GM19035 (cell line): ENCODE measurements around the gene DZANK1.
"Not testable (repeated sequence)": the region's sequence is repeated elsewhere in the genome, so short reads cannot be mapped to it uniquely, and the experiment has no call there.

ENCODE experiments used
- ATAC-seq: cut with Tn5 transposase; IDR thresholded peaks from one replicate; pipeline ENCODE4 v1.9.1; 2021; ENCODE audit not compliant: unreplicated experiment

The DZANK1 gene

DNA sequence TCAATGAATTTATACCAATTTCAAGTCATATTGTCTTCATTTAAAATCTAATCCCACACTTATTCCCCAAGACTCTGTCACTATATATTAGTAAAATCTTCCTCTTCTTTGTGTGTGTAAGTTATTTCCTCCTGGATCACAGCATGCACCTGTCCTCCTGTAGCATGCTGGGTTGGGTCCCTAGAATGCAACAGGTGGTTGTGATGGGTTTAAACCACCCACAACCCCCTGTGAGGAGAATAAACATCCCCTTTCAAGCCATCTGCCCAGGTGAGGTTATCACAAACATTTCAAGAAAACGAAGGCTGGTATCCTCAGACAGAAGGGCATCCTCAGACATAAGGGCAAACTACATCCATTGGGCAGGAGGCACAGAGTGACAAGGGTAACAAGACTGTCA is 26.4 kb downstream of the DZANK1 start:
- ATAC-seq: no peak

DNA sequence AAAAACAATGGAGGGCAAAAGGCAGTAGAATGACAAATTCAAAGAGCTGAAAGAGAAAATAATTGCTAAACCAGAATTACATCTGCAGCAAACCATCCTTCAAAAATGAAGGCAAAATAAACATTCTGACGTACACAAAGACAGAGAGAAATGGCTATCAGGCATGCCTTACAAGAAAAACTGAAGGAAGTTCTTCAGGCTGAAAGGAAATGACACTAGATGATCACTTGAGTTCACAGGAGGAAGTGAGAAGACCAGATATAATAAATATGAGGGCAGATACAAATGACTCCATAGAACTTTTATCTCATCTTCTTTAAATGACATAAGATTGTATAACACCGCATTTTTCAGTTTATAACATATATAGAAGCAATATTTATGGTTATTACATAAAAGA is 30.0 kb downstream of the DZANK1 start:
- ATAC-seq: no peak

DNA sequence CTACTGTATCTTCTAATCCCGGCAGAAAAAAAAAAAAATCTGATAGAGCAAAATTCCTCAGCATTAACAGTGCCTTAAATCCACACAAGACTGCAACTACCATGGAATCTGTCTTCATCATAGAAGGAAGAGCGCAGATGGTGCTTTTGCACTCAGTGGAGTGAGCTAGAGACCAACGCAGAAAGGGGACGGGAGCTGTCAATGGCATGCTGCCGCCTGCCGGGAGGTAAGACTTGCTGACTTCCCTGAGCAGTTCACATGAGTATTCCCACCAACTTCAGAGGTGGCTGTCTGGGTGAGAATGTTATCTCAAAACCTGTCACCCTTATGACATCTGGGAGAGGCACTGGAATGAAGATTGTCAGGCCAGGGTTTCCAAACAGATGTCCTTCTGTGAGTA is 35.6 kb downstream of the DZANK1 start:
- ATAC-seq: no peak

DNA sequence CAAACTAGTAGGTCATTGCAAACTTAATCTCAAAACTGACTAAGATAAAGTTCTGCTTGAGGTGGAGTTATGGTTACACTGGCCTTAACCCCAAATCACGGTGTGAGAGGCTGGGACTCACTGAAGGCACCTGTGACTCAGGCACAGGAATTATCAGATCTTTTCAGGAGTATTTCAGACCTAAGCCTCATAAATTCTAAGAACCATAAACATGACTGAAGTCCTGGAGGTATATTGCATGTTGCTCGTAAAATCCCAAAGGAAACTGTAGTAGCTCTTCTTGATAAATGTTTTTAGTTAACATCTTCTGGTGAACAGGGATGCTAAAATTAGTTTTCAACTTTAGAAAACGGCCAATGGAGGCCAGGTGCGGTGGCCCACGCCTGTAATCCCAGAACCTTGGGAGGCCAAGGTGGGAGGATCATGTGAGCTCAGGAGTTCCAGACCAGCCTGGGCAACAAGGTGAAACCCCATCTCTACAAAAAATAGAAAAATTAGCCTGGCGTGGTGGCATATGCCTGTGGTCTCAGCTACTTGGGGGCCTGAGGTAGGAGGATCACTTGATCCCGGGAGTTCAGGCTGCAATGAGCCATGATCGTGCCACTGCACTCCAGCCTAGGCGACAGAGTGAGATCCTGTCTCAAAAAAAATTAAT is 36.5 kb downstream of the DZANK1 start:
- no peak for ATAC-seq

DNA sequence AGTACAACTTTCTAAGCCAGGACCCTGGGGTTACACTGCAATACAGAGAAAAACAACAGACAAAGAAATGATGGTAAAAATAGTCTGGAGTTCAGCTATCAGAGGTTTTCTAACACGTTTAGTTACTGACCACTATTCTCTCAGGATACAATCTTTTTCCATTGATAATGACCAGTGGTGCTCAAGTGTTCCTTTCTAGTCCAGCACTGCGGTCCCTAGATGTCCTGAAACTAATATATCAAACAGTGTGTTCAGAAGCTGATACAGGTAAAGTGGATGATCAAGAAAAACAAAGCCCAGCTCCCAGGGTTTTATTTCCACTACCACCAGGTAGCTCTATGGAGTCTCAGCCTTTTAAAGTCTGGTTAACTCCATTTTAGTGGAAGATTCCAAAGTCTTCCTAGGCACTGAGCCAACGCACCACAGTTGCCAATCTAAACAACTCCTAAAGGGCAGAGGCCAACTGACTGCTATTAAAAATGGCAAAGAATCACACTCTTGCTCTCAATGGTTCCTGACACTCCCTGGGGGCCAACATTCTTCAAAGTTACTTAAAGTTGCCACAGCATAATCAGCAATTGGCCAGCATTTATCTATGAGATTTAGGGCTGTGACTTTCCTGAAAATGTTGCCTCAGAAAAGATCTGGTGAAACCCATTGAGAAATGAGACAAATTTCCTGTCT is 38.2 kb downstream of the DZANK1 start:
- no peak for ATAC-seq

DNA sequence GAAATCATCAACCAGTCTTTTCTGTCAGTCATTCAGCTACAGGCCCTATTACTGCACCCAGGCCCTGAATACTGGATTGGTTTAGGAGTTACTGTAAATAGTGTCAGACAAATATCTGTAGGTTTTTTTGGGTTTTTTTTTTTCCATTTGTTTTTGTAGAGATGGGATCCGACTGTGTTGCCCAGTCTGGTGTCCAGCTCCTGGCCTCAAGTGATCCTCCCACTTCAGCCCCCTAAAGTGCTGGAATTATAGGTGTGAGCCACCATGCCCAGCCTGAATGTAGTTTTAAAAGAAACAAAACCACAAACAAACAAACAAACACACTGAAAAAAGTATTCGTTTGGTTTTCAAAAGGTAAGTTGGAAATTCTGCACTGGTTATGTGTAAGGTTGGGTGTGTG is 39.6 kb downstream of the DZANK1 start:
- ATAC-seq: no peak

DNA sequence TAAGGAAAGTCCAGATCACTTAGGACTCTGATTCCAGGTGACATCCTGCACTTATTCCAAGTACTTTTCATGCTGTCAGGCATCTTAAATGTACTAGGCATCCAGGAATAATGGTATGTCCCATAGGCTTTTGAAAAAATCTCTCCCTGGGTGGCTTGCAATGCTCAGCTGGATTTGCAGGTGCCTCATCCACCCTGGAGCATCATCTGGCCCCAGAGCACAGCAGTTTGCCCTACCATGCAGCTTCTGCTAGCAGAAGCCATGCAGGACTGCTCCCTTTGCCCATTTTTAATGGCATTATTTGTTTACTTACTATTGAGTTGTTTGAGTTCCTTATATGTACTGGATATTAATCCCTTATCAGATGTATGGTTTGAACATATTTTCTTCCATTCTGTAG is 45.2 kb downstream of the DZANK1 start:
- ATAC-seq: no peak

DNA sequence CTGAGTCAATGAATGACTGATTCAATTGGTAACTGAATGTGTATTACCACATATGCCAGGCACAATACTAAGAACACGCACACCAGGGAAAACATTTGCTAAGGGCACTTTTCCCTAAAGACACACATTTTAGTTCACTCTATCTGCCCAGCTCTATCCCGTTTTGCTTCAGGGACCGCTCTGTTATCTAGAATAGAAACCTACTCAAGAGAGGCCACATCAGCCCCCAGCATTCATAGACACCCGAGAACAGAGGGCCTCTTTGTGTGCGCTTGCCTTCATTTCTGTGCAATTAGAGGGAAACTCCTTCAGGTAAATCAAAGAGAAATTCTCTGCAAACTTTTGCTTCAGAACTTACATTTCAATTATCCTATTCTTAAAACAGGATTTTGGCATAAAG is 50.3 kb downstream of the DZANK1 start:
- no peak for ATAC-seq

DNA sequence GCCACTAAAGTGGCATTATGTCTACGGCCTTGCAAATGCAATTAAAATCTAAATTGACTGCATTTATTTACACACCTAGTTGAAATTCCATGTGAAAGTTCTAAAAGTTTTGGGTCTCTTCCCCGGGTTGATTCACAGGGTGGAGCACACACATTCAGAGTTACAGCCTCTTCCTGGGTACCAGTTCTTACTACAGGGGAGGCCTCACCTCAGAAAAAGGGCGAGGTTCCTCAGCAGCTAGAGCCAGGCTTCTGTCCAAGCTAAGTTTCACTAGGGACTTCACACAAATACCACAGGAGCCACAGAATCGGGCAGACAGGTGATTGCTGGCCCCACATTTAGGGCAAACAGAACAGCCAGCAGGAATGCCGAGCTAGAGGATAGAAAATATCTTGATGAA is 52.7 kb downstream of the DZANK1 start:
- no peak for ATAC-seq

DNA sequence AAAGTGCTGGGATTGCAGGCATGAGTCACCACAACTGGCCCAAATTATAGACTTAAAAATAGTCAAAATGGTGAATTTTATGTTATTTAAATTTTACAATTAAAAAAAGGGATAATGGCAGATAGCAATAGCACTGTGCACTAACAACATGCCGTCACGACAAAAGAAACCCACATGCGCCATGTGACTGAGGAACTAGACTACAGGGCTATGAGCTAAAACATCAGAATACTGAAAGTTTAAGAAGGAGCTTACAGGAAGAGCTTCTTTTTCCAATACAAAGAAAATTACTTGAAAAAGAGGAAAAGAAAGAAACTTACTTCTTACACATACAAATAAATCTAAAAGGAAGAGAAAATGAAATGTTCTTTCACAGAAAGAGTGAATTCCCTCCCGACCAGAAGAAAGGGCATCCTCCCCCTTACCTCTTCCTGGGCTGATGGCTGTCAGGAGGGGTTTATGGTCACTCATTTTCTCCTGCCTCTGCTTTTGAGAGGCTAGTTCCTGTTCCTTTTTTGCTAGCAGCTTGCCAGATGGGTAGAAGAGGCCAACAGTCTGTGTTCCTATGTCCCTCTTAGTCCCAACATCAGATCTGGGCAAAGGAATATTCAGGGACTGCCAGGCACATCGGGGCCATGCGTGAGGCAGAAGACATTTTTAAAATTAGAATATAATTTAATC is 54.5 kb downstream of the DZANK1 start:
- no peak for ATAC-seq

DNA sequence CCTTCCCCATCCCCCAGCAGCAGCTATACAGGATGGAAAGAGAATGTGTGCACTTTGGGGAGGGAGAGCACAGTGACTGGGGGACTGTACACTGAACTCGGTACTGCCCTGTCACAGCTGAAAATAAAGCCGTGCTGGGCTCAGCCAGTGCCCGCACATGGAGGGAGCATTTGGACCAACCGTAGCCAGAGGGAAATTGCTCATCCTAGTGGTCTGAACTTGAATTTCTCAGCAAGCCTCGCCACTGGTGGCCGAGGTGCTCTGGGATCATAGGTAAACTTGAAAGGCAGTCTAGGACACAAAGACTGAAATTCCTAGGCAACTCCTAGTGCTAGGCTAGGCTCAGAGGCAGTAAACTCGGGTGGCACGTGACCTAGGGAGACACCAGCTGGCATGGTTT is 61.0 kb downstream of the DZANK1 start:
- ATAC-seq: no peak

DNA sequence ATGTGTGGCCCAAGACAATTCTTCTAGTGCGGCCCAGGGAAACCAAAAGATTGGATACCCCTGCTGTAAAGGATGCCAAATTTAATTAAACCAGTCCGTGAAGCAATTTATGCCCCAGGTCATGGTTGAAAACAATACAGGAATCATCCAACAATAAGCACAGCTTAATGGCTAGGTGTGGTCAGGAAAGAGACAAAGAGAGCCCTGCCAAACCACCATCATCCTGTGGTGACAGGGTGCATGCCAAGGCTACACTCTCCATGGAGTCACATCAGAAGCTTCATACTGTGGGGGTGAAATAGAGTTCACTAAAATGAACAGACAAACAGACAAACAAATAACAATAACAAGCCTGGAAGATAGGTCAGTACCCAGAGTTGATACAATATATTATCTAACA is 62.7 kb downstream of the DZANK1 start:
- ATAC-seq: no peak

DNA sequence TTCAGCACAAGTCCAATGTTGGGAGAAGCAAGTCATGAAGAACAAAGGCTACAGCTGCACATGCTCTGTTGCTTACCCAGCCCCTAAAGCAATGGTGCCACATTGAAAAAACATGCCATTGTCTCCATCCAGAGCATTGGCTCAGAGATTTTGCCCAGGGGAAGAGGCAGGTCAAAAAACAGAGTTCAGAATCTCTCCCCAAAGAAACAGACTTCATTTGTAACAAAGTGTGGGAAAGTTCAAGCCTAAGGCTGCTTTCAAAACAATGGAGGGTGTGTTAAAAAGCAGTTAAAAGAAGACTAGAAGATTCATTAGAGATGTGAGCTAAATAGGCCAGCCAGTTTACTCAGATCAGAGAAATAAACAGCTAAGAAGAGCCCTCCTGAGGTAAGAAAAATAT is 63.6 kb downstream of the DZANK1 start:
- ATAC-seq: no peak

DNA sequence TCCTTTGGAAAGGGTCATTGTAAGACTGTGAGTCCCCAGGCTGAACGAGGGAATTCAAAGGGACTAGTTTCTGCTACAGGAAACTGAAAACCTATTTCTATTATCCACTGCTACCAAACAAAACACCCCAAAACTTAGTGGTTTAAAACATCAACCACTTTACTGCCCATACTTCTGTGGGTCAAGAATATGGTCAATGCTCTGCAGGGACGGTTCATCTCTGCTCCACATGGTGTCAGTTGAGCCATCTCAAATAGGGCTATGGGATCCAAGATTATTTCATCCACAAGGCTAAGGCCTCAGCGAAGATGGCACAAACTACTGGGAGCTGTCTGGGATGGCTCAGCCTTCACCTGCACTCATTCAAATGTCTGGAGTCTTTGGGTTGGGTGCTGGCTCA is 65.5 kb downstream of the DZANK1 start:
- no peak for ATAC-seq

DNA sequence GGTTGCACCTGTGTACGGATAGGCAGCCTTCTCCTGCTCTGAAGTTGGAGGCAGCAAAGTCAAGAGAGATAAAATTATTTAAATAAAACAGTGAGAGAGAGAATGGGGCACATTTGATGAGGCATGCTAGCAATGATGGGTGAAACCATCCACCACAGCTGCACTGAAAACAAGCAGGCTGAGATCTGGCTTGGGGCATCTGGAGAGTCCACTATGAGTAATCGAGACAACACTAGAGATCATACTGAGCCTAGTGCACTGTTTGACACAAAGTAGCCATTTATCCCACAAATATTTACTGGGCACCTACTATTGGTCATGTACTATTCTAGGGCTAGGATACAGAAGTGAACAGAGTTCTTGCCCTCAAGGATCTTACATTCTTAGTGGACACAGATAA is 66.4 kb downstream of the DZANK1 start:
- ATAC-seq: no peak

DNA sequence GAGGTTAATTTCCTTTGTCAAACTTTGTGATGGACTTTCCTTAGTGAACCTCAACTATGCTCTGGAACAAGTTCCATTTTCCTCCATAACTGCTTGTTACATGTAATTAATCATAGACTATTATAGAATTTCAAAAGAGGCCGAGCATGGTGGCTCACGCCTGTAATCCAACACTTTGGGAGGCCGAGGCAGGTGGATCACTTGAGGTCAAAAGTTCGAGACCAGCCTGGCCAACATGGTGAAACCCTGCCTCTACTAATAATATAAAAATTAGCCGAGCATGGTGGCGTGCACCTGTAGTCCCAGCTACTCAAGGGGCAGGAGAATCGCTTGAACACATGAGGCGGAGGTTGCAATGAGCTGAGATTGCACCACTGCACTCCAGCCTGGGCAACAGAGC is 68.1 kb downstream of the DZANK1 start:
- not testable (repeated sequence) for ATAC-seq

DNA sequence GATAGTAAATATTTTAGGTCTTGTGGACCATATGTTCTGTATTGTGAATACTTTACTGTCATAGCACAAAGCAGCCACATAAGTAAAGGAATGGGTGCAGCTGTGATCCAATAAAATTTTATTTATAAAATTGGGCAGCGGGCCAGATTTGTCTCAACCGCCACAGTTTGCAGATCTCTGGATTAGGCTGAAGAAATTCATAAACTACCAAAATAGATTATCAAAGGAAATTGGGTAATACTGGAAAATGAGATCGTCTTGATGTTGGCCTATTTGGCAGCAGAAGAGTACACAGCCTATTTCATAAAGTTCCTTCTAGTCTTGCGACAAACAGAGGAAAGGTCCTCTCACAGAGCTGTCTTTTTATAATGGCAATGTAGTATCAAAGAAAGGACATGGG is 69.8 kb downstream of the DZANK1 start:
- ATAC-seq: no peak

DNA sequence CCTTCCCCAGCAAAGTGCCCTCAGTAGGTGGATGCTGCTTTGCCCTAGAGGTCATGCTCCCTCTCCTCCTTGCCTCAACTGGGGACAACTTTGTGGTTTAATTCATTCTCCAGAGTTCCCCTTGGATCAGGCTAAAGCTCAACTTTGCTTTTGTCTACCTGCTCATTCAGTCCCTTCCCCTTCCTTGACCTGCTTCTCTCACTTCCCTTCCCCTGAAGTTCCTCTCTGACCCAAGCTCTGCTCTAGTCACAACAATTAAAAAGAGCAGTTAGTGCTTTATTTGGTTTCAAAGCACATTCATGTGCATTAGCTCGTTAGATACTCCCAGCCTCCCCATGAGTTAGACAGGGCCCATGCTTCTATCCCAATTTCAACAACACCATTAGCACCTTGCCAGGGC is 71.3 kb downstream of the DZANK1 start:
- ATAC-seq: no peak

DNA sequence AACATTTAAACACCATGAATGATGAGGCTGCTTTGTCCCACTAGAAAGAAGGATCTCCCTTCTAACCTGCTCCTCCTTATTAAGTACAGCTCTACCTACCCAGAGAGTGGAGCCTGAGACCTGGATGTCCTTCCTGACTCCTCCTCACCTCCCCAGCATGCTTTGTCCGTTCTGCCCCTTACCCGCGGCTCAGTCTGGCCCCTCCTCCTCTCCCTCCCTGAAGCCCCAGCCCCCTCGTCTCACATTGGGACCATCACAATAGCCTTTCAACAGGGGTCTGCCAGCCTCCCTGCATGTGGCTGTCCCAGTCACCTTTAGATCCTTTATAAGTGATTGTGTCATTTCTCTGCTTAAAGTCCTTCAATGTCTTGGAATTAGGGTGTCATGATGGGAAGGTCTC is 72.5 kb downstream of the DZANK1 start:
- ATAC-seq: no peak

DNA sequence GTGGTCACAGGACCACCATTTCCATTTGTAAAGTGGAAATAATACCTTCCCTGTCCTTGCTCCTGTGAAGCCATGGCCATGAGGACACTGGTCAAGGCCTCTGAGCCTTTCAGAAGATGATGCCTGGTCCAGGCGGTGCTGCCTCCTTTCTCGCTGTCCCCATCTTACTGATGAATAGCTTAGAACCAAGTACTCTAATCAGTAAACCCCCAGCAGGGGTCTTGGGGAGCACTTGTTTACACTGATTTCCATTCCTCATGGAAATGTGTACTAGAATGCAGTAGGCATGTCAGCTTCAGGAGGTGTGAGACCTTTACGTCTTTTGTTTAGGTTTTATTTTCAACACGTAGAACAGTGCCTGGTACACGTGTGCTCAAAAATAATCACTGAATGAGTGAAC is 75.1 kb downstream of the DZANK1 start:
- no peak for ATAC-seq

DNA sequence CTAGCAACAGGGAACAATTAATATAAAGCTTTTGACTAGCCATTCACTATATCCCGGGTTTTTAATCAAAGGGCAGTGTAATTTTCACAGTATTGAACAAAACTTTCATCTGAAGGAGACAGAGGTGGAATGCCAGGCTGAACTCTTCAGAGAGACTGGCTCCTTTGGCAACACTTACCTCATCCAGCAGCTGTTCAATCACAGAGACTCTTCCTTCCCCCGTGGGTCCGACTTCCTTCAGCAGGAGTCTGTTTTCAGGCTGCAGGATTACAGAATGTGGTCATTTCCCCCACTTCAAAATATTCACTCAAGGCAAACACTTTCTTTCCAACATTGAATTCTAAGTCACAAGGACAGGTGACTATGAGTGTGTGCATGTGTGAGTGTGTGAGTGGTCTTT is 76.6 kb downstream of the DZANK1 start:
- no peak for ATAC-seq

DNA sequence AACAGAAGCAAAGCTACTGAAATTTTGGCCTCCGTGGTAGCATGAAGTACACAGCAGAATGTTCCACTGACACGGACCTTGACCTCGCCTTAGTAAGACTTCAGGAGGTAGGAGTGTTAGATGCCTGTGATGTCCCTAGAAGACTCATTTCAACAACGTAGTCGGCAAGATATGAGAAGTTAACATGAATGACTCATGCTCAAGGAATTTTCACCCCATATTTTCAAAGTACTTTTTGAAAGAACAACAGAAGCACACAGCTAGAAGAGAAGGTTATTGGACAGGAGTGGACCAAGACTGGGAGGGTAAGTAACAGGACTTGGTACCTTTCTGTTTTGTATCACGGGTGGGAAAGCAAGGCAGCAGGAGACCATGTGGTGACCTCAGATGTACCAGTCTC is 78.0 kb downstream of the DZANK1 start:
- no peak for ATAC-seq
